Thyroid gland (tissue), 4 donors: ENCODE measurements around the gene BRINP3. TPM values are rescaled to one million over a fixed set of nuclear protein-coding genes. Genes with fewer than 3 reads are reported as not detected.

Experiments
- DNase-seq, 2 donors: peaks; one replicate each; pipeline ENCODE4 v3.0.0-alpha.2; 2019
- H3K27ac ChIP-seq, 3 donors: fragments of 200-600 bp; sonication (generic); 1 replicate in 2 of 3; 2 replicates in 1 of 3; pipeline ENCODE4 v1.5.1; 2016 to 2019; ENCODE audit warnings: mild to moderate bottlenecking in 1 of 3, moderate library complexity in 1 of 3
- H3K27me3 ChIP-seq: fragments of 200-600 bp; sonication (generic); one replicate; pipeline ENCODE4 v1.5.1; 2019
- H3K36me3 ChIP-seq, 2 donors: fragments of 200-600 bp; sonication (generic); one replicate each; pipeline ENCODE4 v1.5.1; 2016 to 2019
- H3K4me1 ChIP-seq, 2 donors: fragments of 200-600 bp; sonication (generic); one replicate each; pipeline ENCODE4 v1.5.1; 2017 to 2019
- H3K4me3 ChIP-seq, 3 donors: fragments of 200-600 bp; sonication (generic); replicated peaks in 1 of 3; 1 replicate in 2 of 3; 2 replicates in 1 of 3; pipeline ENCODE4 v1.5.1; 2016; ENCODE audit warnings: mild to moderate bottlenecking in 1 of 3
- H3K9me3 ChIP-seq: fragments of 200-600 bp; sonication (generic); one replicate; pipeline ENCODE4 v1.5.1; 2017
- CTCF ChIP-seq, 6 experiments: fragments of 200-600 bp in 3 of 6; fragments of 450-650 bp in 3 of 6; sonication (generic) in 3 of 6; IDR thresholded peaks; one replicate each; pipeline ENCODE4 v1.5.1; 2016 to 2019; ENCODE audit warnings: antibody characterized with exemption in 6 of 6, mild to moderate bottlenecking in 2 of 6, inconsistent platforms in 1 of 6, moderate library complexity in 1 of 6
- POLR2A ChIP-seq, 2 donors: fragments of 450-650 bp; IDR thresholded peaks; one replicate each; pipeline ENCODE4 v1.6.1; 2017; ENCODE audit warnings: antibody characterized with exemption in 2 of 2, mild to moderate bottlenecking in 2 of 2, moderate library complexity in 1 of 2
- WGBS, 2 donors: methylation state at CpG; one replicate each; pipeline ENCODE4 v1.1.5; 2017; 5-methylcytosine and 5-hydroxymethylcytosine counted together
- intact Hi-C: fragments of 100-400 bp; cut with DNase I; formaldehyde crosslinking; loops from one replicate; pipeline ENCODE4 v1.15.1; 2023
- total RNA-seq, 4 donors: library from RNA; depleted of rRNA; stranded (reverse); fragments of >200 nt; gene quantifications; one replicate each; pipeline ENCODE4 v1.2.3, GENCODE V29; 2016

BRINP3 gene
- total RNA-seq, 4 donors from 2014 or later: 2.0 to 6.6 (median 2.7) TPM

- H3K27me3 ChIP-seq: no peaks in the 10 kb centered on the region
- TF ChIP-seq POLR2A (IDR thresholded peaks at IDR 0.05) (no peak), CTCF (IDR thresholded peaks at IDR 0.05) (no peak)
- no peaks in the 10 kb centered on the region for H3K36me3 ChIP-seq
- no peaks in the 10 kb centered on the region for H3K4me1 ChIP-seq
- WGBS, 2 donors: 65 to 69% methylated on average over 3 of the region's 3 CpGs
- DNase-seq: no peak
- H3K9me3 ChIP-seq: no peaks in the 10 kb centered on the region
- no peak overlapping the region for H3K27ac ChIP-seq
- no peak overlapping the region for H3K4me3 ChIP-seq
- intact Hi-C loops: no loop called here
These were observed 124.0 kb downstream of the BRINP3 start for GRCh38 chr1:190353538-190354101.

GRCh38 chr1:190344454-190344853 is 133.2 kb downstream of the BRINP3 start:
- intact Hi-C loops: no loop called here

GRCh38 chr1:190338829-190339228 is 138.8 kb downstream of the BRINP3 start:
- TF ChIP-seq POLR2A (IDR thresholded peaks at IDR 0.05): no peak
- no peak for TF ChIP-seq CTCF (IDR thresholded peaks at IDR 0.05)
- Histone ChIP-seq H3K4me1 (no peaks in the 10 kb centered on the region), H3K4me3 (no peak overlapping the region), H3K36me3 (no peaks in the 10 kb centered on the region), H3K9me3 (no peaks in the 10 kb centered on the region), H3K27ac (no peak overlapping the region), H3K27me3 (no peaks in the 10 kb centered on the region)
- intact Hi-C loops: no loop called here
- no peak for DNase-seq

More at GRCh38 chr1:190344454-190344853, 133.2 kb downstream of the BRINP3 start:
- Histone ChIP-seq H3K4me1 (no peaks in the 10 kb centered on the region), H3K9me3 (no peaks in the 10 kb centered on the region), H3K4me3 (no peak overlapping the region), H3K36me3 (no peaks in the 10 kb centered on the region), H3K27me3 (no peaks in the 10 kb centered on the region), H3K27ac (no peak overlapping the region)
- no peak for TF ChIP-seq POLR2A (IDR thresholded peaks at IDR 0.05)
- no peak for TF ChIP-seq CTCF (IDR thresholded peaks at IDR 0.05)
- no peak for DNase-seq

- intact Hi-C loops: no loop called here
- no peak for TF ChIP-seq POLR2A (IDR thresholded peaks at IDR 0.05)
- no peak for TF ChIP-seq CTCF (IDR thresholded peaks at IDR 0.05)
These were observed 148.8 kb downstream of the BRINP3 start for GRCh38 chr1:190328871-190329270.

GRCh38 chr1:190328361-190328760 is 149.3 kb downstream of the BRINP3 start:
- H3K27ac ChIP-seq: no peak overlapping the region
- intact Hi-C loops: no loop called here
- H3K9me3 ChIP-seq: no peaks in the 10 kb centered on the region
- no peak for TF ChIP-seq POLR2A (IDR thresholded peaks at IDR 0.05)
- no peak for TF ChIP-seq CTCF (IDR thresholded peaks at IDR 0.05)
- H3K4me1 ChIP-seq: no peaks in the 10 kb centered on the region
- H3K4me3 ChIP-seq: no peak overlapping the region
- no peaks in the 10 kb centered on the region for H3K36me3 ChIP-seq
- DNase-seq: no peak
- H3K27me3 ChIP-seq: no peaks in the 10 kb centered on the region

More at GRCh38 chr1:190328871-190329270, 148.8 kb downstream of the BRINP3 start:
- H3K9me3 ChIP-seq: no peaks in the 10 kb centered on the region
- no peaks in the 10 kb centered on the region for H3K4me1 ChIP-seq
- no peak for DNase-seq
- no peak overlapping the region for H3K4me3 ChIP-seq
- H3K27me3 ChIP-seq: no peaks in the 10 kb centered on the region
- H3K27ac ChIP-seq: no peak overlapping the region
- H3K36me3 ChIP-seq: no peaks in the 10 kb centered on the region
- WGBS, 2 donors: 81 to 83% methylated on average over 4 of the region's 4 CpGs
